HepG2 (cell line): ENCODE results near the gene GPR68. TPM values are rescaled to one million over a fixed set of nuclear protein-coding genes. Genes with fewer than 3 reads are reported as not detected.

ENCODE experiments used
- BORCS8-MEF2B ChIP-seq: sonication (generic); formaldehyde crosslinking; IDR thresholded peaks from 2 replicates; pipeline ENCODE4 v1.8.0; 2022; ENCODE audit warnings: mild to moderate bottlenecking, missing genetic modification reagents
- POGZ ChIP-seq: sonication (generic); formaldehyde crosslinking; IDR thresholded peaks from 2 replicates; pipeline ENCODE4 v1.4.0; 2020; ENCODE audit warnings: mild to moderate bottlenecking, missing genetic modification reagents
- ZNF143 ChIP-seq: sonication (generic); formaldehyde crosslinking; IDR thresholded peaks from 2 replicates; pipeline ENCODE4 v1.4.0; 2020; ENCODE audit warnings: missing genetic modification reagents
- ZNF24 ChIP-seq: fragments of 450-650 bp; IDR thresholded peaks from 2 replicates; pipeline ENCODE4 v1.6.1; 2017; ENCODE audit warnings: antibody characterized with exemption, mild to moderate bottlenecking
- ZNF282 ChIP-seq: fragments of 450-650 bp; IDR thresholded peaks from 2 replicates; pipeline ENCODE4 v1.6.1; 2018; ENCODE audit not compliant: partially characterized antibody
- ZNF788 ChIP-seq: sonication (generic); formaldehyde crosslinking; IDR thresholded peaks from 2 replicates; pipeline ENCODE4 v1.5.0; 2020; ENCODE audit warnings: mild to moderate bottlenecking, missing genetic modification reagents, borderline replicate concordance
- polyA plus RNA-seq, 8 experiments: library from polyadenylated mRNA; depleted of rRNA in 3 of 8; stranded (reverse) in 7 of 8; unstranded in 1 of 8; fragments of >200 nt; fragmentation: Illumina TruSeq in 4 of 8; extraction: Trizol in 4 of 8; gene quantifications; 2 replicates each; pipeline versions ENCODE4 v1.2.1 to v1.2.3, GENCODE V29; 2011 to 2016; ENCODE audit warnings: low read depth in 4 of 8, missing spikeins in 1 of 8, mixed read lengths in 1 of 8; ENCODE audit not compliant: insufficient read depth in 1 of 8
- total RNA-seq, 5 experiments: library from RNA; depleted of rRNA; stranded (reverse); fragments of >200 nt; fragmentation: Illumina TruSeq; extraction: Trizol; gene quantifications; 2 replicates each; pipeline ENCODE4 v1.2.3, GENCODE V29; 2016; ENCODE audit warnings: low read depth in 1 of 5
- TF ChIP-seq, protein P1 (sequence below): sonication (generic); formaldehyde crosslinking; IDR thresholded peaks from 2 replicates; pipeline ENCODE4 v1.4.0; 2020; ENCODE audit warnings: missing genetic modification reagents, borderline replicate concordance
- TF ChIP-seq, protein P2 (sequence below): sonication (generic); formaldehyde crosslinking; IDR thresholded peaks from 2 replicates; pipeline ENCODE4 v1.4.0; 2020; ENCODE audit warnings: low read depth, missing genetic modification reagents

GPR68 gene
- total and polyA plus RNA-seq, 2 of the 13 experiments (the other 11 are each of a cell fraction or from before 2014, with no cell fraction given): not detected

DNA sequence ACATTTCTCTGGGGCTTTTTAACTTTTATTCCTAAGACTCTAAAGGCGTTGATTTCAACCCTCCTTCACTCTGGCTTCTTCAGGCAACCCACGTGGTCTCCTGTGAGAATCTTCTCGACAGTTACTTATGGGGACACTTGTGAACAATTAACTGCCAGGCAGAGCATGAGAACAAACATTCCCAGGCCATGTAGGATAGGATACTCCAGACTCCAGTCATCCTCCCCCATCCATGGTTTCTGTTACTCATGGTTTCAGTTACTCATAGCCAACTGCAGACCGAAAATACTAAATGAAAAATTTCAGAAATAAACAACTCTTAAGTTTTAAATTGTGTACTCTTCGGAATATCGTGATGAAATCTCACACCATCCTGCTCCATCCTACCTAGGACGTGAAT, 19.5 kb downstream of the GPR68 start (continued):
- TF ChIP-seq, protein P1, sequence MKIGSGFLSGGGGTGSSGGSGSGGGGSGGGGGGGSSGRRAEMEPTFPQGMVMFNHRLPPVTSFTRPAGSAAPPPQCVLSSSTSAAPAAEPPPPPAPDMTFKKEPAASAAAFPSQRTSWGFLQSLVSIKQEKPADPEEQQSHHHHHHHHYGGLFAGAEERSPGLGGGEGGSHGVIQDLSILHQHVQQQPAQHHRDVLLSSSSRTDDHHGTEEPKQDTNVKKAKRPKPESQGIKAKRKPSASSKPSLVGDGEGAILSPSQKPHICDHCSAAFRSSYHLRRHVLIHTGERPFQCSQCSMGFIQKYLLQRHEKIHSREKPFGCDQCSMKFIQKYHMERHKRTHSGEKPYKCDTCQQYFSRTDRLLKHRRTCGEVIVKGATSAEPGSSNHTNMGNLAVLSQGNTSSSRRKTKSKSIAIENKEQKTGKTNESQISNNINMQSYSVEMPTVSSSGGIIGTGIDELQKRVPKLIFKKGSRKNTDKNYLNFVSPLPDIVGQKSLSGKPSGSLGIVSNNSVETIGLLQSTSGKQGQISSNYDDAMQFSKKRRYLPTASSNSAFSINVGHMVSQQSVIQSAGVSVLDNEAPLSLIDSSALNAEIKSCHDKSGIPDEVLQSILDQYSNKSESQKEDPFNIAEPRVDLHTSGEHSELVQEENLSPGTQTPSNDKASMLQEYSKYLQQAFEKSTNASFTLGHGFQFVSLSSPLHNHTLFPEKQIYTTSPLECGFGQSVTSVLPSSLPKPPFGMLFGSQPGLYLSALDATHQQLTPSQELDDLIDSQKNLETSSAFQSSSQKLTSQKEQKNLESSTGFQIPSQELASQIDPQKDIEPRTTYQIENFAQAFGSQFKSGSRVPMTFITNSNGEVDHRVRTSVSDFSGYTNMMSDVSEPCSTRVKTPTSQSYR (CRISPR knock-in tag): no peak
- TF ChIP-seq ZNF282 (no peak), BORCS8-MEF2B (CRISPR knock-in tag) (no peak), ZNF788 (no peak), ZNF143 (CRISPR knock-in tag) (no peak), POGZ (CRISPR knock-in tag) (no peak), ZNF24 (no peak)
- TF ChIP-seq, protein P2, sequence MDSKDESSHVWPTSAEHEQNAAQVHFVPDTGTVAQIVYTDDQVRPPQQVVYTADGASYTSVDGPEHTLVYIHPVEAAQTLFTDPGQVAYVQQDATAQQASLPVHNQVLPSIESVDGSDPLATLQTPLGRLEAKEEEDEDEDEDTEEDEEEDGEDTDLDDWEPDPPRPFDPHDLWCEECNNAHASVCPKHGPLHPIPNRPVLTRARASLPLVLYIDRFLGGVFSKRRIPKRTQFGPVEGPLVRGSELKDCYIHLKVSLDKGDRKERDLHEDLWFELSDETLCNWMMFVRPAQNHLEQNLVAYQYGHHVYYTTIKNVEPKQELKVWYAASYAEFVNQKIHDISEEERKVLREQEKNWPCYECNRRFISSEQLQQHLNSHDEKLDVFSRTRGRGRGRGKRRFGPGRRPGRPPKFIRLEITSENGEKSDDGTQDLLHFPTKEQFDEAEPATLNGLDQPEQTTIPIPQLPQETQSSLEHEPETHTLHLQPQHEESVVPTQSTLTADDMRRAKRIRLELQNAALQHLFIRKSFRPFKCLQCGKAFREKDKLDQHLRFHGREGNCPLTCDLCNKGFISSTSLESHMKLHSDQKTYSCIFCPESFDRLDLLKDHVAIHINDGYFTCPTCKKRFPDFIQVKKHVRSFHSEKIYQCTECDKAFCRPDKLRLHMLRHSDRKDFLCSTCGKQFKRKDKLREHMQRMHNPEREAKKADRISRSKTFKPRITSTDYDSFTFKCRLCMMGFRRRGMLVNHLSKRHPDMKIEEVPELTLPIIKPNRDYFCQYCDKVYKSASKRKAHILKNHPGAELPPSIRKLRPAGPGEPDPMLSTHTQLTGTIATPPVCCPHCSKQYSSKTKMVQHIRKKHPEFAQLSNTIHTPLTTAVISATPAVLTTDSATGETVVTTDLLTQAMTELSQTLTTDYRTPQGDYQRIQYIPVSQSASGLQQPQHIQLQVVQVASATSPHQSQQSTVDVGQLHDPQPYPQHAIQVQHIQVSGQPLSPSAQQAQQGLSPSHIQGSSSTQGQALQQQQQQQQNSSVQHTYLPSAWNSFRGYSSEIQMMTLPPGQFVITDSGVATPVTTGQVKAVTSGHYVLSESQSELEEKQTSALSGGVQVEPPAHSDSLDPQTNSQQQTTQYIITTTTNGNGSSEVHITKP (CRISPR knock-in tag): no peak
- TF ChIP-seq, all 625 proteins: peak for 0
